Activated CD4-positive, alpha-beta T cell treated with anti-CD3 and anti-CD28 coated beads, Interleukin-2, amount 50 U/mL, for 1 hour (primary cell): ENCODE measurements around the gene DACT2.
"Not testable (repeated sequence)": the region's sequence is repeated elsewhere in the genome, so short reads cannot be mapped to it uniquely, and the experiment has no call there.

Experiments
- DNase-seq: peaks from one replicate; pipeline ENCODE4 v3.0.0-alpha.2; 2020

DACT2 gene

DNA sequence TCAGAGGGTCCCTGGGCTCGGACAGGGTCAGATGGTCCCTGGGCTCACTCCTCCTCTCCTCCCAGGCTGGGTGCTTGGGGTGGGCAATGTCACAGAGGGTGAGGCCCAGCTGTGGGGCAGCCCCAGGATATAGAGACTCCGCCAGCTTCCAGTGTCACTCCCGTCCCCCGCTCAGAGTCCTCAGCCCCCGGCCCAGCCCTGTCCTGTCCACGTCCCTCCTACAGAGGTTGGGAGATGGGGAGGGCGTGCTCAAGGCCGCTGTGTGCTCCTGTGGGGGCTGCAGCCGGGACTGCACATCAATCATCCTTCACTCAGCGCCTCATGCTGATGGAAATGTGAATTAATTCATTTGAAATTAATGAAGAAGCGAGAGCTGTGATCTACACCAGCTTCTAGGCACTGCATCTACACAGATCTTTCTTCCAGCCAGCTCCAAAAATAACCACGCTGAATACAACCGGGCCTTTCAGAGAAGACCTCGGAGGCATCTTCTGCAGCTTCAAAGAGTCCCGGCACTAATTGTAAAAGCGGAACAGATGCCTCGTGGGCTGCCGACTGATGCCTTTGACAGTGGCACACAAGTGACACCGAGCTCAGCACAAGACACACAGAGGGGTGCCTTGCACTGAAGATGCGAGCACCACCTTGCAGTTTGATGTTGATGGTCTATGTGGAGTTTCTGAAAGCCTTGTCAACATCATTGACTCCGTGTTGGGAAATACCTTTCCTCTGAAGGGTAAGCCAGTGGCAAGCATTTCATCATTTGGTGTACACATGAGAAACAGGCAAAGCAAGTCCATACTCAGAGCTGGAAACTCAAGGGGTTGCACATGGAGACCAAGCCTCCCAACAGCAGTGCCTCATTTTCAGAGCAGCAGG lies 39.3 kb downstream of the DACT2 start:
- no peak for DNase-seq

DNA sequence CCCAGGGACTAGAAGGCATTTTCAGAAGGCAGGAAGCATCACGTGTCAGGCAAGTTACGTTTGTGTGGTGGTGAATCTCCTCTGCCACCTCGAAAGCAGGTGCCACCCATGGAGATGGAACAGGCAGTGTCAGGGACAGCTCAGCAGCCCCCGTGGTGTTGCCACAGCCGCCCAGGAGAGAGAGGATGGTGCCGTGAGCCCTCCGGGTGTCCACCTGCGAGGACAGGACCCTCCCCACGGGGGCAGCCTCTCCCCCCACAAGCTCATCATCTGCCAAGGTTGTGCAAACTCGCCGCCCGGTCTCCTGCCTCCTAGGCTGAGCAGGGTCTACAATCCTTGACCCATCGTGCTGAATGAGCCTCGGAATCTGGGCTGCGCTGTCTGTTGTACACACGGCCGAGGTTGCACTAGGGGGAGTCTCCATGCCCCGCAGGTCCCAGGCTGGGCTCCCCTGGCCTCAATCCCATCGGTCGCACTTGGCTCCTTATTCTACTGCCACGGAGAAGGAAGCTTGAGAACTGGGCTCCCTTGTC lies 40.1 kb downstream of the DACT2 start:
- DNase-seq, result no peak

DNA sequence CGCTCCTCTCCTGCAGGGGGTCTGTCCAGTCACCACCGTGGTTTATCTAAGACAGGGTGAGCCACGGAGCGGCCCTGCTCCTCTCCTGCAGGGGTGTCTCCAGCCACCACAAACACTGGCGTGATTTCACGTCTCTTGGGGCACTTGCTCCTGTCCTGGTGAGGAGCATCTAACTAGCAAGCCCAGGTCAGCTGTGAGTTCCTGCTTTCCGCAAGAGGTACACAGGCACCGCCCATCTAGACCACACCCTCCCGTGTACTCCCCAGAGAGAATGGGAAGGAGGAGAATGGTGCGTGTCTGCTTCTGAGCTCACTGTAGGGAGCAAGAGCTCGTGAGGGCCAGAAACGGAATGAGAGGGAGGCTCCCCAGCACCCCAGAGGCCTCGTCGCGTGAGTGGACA lies 40.7 kb downstream of the DACT2 start:
- no peak for DNase-seq

DNA sequence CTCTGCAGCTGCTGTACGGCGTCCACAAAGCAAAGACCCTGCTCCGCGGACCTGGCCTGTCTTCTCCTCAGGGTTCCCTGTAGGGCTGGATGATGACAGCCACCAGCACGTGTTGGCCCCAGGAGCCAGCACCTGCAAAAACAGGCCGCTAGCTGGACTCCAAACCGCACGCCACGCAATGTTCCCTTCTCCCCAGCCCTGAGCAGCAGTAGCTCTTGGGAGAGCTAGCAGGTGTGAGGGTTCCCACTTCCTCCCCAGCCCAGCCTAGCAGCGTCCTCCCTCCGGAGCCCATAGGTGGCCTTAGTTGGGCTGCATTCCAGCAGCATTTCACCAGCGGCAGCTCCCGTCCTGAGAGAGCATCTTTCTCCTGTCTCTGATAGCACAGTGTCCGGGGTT lies 42.3 kb downstream of the DACT2 start:
- no peak for DNase-seq

DNA sequence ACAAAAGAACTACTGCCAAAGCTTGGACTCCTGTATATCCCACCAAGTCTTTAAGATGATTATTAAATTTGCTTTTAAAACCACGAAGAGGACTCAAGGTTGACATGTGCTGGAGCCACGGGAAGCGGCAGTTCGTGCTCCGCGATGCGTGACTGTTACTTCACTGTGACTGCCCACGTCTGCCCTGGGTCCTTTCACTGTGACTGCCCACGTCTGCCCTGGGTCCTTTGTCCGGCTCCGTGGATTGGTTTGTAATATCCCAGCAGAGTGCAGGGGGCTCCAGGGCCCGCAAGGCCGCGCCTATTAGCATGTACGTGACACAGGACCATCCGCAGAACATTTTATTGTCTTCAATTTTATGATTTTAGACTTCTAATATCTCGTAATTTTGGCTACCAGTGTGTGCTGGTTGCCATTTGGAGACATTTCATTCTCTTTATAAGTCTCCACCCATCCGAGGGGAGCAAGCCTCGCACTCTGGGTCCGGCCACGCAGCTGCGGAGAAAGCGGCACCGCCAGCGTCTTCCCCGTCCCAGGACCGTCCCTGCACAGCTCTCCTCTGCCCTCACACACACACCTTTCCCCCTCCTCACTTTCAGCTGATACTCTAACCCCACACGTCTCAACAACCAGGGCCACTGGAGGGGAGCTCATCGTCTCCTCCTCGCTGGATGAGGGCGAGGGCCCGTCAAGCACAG lies 42.9 kb downstream of the DACT2 start:
- no peak for DNase-seq

DNA sequence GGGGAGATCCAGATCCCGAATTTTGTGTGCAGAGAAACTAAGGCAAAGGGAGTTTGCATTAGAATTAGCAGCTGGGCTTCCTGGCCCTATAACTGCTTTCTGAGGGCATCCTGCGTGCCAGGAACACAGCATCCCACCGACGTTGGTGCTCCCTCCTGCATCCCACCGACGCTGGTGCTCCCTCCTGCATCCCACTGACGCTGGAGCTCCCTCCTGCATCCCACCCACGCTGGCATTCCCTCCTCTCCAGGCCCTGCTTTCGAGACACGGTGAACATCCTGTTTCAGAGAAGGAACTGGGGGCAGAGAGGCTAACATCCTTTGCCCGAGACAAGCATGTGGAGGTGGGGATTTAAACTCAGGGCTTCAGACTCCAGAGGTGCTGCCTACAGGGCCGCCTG lies 44.4 kb downstream of the DACT2 start:
- DNase-seq, result no peak

DNA sequence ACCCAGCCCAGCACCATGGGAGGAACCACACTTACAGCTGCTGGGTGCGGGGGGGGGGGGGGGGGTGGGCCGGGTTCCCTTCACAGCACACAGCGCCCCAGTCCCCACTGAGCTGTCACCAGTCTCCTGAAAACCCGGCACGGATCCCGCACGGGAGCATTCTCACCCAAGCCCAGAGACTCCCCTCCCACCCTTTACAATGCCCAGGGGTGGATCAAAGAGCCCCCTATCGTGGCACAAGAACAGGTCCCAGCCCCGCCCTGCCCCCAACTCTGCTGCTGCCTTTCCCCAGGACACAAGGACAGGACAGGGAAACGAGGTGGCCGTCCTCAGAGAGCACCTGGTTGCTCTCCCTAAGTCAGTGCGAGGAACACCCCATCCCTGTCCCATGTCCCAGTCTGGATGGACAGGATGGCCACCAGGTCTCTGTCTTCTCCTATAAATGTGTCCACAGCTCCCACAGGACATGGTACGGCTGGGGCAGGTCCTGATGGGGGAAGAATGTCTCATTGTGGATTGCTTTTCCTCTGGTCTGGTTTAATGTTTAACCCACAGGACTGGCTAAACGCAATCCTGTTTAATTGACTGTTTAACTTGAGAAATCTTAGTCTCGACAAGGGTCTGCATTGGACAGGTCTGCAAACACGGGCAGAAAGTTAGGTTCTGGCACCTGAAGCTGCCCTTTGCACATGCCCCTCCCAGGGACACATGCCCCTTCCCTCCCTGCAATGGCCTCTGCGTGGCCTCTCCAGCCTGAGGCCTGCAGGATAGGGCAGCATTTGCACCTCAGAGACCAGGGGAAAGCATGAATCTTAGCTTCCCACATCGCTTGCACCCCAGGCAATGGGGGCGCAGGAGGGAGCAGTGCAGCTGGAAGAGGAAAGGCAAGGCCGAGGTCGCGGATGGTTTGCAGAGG lies 45.3 kb downstream of the DACT2 start:
- no peak for DNase-seq

DNA sequence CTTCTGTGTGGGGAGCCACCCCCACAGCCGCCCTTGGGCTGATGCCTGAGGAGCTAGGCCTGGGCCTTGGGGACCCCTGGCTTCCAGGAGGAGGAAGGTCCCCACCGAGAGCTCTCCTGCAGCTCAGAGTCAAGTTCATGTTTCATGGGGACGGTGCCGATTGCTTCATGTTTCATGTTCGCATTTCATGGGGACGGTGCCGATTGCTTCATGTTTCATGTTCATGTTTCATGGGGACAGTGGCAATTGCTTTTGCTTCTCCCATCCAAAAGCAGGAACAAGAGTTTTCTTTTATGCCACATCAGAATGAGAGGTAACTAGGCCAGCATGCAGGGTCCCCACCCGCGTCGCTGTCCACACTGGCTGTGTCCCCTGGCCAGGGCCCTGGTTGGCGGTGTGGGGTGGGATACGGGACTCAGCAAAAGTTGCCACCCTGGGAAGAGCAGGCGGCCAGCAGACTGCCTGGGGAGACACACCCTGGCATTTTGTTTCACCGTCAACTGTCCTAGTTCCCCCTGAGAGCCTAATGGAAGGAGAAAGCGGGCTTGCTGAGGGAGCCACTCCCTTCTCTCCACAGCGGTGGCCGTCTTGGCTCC lies 46.0 kb downstream of the DACT2 start:
- no peak for DNase-seq

DNA sequence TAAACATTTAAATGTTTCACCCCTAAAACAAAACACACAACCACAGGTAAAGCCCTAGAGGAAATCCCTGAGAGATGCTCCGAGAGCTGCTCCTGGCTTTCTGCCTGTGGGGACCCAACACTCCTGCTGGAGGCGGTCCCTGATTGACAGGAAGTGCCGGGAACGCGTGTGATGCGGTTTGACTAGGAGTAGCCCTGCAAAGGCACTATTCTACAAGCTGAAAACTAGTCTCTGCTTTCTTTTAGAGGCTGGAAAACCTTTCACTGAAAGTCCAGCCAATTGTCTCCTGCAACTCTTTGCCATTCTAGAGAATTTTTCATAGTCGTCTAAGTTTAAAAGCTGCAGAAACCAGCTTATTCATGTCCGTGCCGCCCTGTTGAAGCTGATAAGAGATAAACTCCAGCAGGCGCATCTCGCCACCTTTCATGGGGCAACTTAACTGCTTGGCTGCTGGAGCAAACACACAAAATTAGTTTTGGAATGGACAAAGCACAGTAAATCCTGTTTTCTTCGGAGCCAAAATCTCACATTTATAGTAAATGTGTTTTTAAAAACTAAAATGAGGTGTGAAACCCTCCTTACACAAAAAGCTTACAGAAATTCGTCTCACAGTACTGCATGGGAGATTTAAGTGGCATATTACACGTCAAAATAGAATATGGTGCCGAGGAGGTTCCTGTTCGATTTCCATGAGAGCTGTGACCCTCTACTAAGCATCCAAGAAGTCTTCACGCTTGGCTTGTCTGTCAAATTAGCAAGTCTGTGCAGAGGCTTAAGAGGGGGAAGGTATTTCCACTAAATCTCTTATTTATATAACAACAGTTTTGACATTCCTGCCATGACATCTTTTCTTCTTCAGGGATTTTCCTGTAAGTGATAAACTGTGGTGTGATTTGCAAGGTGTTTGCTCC lies 46.9 kb downstream of the DACT2 start:
- DNase-seq, result no peak

DNA sequence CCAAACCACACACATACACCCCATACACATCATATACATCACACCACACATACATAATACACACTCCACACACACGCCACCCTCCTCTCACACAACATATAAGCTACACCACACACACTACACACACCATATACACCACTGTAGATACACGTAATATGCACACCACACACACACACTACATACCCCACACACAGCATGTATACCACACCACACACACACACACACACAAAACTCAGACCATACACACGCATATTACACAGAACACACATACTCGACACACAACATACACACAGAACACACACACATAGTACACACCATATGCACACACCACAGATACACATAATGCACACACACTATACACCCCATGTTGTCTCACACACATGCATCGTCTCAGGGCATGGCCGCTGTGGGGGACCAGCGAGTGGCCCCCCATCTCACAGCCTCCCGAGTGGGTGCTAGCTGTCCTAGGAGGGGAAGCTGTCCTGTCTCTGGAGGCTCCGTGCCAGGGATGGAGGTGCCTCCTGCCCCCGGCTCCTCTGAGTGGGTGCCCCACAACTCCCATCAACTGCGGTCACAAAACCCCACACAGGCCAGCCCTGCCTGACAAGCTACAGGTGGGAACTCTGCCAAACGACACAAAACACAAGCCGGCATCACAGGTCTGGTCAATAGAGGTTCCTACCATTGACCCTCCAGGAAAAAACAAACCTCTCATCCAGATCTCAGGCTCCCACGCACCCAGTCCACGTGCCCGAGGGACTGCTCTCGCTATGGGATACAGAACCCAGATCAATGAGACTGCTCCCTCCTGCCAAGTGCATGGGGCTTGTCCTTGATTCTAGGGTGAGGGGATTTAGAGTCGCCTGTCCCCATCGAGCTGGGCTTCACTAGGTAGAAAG lies 49.1 kb downstream of the DACT2 start:
- DNase-seq, result no peak

DNA sequence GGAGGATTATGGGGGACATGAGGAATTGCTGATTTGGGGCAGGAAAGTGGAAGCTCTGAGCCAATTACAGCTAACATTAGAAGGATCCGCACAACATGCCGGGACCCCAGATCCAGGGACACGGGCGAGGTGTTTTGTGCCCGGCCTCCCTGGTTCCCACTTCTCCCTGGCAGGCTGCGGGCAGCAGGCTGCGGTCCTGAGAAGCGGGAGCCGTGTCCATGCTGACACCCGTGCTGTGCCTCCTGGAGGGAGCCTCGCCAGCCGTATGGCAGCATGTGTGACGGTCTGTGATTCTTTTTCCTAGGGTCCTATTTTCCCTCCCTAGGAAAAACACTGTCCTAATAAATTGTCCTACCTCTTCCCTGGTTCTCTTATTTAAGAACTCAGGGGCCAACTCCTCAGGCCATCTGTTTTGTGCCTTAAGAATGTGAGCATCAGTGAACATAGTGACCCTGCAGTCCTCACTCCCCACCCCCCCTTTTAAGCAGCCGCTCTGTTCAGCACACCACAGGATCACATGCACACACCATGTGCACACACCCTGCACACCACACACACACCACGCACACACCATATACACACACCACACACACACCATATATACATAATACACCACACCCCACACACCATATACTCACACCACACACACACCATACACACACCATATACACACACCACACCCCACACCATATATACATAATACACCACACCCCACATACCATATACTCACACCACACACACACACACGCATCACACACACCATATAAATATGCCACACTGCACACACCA lies 49.9 kb downstream of the DACT2 start:
- DNase-seq, result no peak

DNA sequence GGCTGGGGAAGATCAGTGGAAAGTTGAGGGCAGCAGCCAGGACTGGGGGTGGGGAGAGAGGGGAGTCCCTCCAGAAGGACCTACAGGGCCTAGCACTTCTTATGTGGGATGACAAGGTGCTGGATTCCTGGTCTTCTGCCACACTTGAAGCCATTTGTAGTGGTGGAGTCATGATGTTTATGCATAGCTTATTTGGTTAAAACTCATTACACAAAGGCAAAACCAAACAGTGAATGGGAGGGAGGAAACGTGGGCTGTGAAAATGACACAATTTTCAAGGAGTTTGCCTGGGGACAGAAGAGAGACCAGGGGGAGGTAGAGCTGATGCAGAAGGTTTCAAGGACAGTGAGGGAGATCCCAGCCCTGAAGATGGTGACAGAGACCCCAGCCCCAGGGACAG lies 50.8 kb downstream of the DACT2 start:
- DNase-seq, result no peak

DNA sequence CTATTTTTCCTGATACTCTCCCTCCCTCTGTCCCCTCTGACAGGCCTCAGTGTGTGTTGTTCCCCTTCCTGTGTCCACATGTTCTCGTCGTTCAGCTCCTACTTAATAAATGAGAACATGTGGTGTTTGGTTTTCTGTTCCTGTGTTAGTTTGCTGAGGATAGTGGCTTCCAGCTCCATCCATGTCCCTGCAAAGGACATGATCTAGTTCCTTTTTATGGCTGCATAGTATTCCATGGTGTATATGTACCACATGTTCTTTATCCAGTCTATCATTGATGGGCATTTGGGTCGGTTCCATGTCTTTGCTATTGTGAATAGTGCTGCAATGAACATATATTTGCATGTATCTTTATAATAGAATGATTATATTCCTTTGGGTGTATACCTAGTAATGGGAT lies 51.8 kb downstream of the DACT2 start:
- not testable (repeated sequence) for DNase-seq

DNA sequence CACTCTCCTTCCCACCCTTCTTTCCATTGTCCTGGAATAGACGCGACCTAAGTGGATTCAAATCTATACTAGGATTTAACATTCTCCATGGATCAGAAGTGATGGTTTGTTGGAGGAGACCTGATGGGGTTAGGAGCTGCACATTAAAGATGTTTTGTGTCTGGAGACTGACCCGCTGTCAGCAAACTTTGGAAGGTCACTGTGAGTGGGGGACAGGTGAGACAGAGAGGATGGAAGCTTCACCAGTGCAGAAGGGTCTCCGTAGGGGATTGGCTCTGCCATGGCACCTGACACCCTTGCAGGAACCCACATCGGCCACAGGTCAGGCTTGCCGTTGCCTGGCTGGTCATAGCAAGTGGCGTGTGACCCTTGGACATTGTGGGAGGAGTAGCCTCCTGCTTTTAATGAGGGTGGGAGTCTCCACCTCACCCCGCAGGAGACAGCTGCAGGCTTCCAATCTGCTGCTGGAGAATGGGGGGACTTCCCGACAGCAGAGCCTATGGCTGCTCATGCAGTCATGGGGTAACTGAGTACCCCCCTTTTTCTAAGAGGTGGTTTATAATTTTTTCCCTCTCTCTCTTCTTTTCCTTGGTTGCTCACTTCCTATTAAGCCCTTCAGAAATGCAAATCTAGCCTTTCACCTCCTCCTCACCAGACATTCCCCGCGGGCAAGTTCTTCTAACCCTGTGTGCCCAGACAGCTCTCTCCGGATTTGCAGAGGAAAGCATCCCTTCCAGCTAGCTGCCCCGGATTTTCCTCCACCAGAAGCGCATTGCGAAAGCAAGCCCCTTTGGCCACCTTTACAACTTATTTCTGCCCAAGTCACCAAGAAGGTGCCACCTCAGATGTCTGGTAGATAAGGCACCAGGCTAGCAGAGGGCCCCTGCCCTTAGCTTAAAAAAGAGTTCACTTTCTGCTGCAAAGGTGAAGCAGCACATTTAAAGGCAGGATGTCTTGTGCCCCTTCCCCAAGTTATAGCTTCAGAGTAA lies 53.5 kb downstream of the DACT2 start:
- no peak for DNase-seq

DNA sequence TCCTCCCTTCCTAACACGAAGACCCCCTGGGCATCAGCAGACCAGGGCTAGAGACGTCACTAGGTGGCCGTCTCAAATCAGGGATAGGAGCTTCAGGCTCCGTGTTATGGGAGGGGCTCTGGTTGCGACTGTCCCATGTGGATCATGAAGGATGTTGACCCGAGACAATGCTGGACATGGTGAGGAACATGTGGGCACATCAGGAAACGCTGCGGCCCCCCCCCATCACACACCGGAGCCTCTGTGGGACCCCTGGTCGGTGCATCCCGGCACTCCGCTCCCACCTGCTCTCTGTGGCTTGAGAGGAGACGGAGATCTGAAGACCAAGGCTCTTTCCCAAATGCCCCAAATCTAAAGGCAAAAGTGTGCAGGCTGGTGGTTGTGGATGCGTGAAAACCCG lies 54.2 kb downstream of the DACT2 start:
- DNase-seq, result no peak

DNA sequence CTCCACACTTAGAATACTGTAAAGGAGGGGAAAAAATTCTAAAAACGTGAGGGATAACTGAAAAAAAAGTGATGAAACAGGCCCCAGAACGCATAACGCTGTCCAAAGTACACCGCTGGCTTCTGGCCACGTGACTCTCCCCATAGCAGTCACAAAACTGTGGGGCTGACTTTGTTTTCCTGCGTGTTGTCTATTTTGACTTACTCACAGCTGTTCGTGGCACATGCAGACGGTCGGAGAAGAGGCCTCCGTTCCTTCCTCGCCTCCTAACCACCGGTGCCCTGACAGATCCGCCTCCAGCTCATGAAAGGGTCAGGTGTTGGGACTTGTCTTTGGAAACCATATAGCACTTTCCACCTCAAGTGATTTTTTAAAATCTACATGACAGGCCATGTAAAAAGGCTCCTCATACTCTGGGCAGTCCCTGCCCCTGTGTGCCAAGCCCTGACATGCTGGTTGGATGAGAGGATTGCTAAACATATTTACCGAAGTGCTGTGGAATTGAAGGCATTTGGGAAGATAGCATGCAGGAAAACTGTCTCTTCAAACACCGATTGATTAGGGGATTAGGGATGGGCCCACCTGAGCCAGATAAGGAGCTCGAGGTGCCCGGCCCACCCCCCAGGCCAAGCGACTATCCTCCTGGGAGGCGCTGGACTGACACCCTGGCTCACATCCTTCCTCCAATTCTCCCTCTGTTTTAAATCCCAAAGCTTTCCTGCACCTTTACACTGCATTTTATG lies 54.8 kb downstream of the DACT2 start:
- no peak for DNase-seq

DNA sequence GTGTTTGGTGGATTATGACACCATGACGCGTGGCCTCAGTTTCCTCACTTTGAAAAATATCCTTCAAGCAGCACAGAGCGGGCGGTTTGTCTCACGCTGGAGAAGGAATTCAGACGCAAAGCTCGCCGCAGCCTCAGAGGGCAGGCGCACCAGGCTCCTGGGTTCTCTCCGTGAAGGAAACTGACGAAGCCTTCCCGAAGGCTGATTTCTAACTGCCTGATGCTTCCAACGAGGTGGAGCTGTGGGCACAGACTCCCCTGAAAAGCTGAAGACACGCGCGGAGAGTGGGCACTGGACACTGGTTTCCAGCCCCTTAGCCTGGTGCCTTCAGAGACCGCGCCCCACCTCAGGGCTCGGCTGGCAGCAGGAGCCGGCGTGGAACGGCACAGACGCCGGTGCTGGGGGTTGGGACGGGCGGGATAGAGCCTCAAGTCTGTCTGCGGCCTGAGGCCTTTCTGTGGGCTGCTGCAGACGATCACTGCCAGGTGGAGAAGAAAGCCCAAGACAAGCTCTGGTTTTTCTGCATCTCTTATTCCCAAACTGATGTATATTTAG lies 56.1 kb downstream of the DACT2 start:
- DNase-seq, result no peak
